GM23338 (cell line): Measurements from ENCODE around the gene SH3PXD2B. TPM values are rescaled to one million over a fixed set of nuclear protein-coding genes. Genes with fewer than 3 reads are reported as not detected.

ENCODE experiments used
- ATAC-seq: fragments of 200-7000 bp; cut with Tn5 transposase; 3 replicates; pipeline ENCODE4 v1.9.1; 2020
- DNase-seq: peaks from one replicate; pipeline ENCODE4 v3.0.0-alpha.2; 2015; ENCODE audit warnings: low spot score
- H2AFZ ChIP-seq: fragments of 200-600 bp; sonication (generic); 2 replicates; pipeline ENCODE4 v1.8.0; 2016; ENCODE audit warnings: antibody characterized with exemption, mild to moderate bottlenecking, moderate library complexity
- H3F3A ChIP-seq: fragments of 200-600 bp; sonication (generic); replicated peaks from 2 replicates; pipeline ENCODE4 v1.8.0; 2017; ENCODE audit warnings: antibody characterized with exemption, mixed run types, low read depth
- H3K27ac ChIP-seq: fragments of 200-600 bp; sonication (generic); 2 replicates; pipeline ENCODE4 v1.6.1; 2016; ENCODE audit warnings: low read depth
- H3K27me3 ChIP-seq: fragments of 200-600 bp; sonication (generic); 2 replicates; pipeline ENCODE4 v1.8.0; 2016; ENCODE audit warnings: mild to moderate bottlenecking, mixed run types, moderate library complexity; ENCODE audit not compliant: insufficient read depth
- H3K36me3 ChIP-seq: fragments of 200-600 bp; sonication (generic); 2 replicates; pipeline ENCODE4 v1.8.0; 2016; ENCODE audit warnings: mild to moderate bottlenecking; ENCODE audit not compliant: insufficient read depth
- H3K4me1 ChIP-seq: fragments of 200-600 bp; sonication (generic); 2 replicates; pipeline ENCODE4 v1.8.0; 2016; ENCODE audit warnings: mild to moderate bottlenecking, moderate library complexity; ENCODE audit not compliant: insufficient read depth
- H3K4me2 ChIP-seq: fragments of 200-600 bp; sonication (generic); 2 replicates; pipeline ENCODE4 v1.7.1; 2017; ENCODE audit warnings: mixed run types
- H3K4me3 ChIP-seq: fragments of 200-600 bp; sonication (generic); 2 replicates; pipeline ENCODE4 v1.6.1; 2016; ENCODE audit warnings: mixed run types
- H3K79me2 ChIP-seq: fragments of 200-600 bp; sonication (generic); replicated peaks from 2 replicates; pipeline ENCODE4 v1.8.0; 2017; ENCODE audit warnings: mild to moderate bottlenecking; ENCODE audit not compliant: insufficient read depth
- H3K9me2 ChIP-seq: fragments of 200-600 bp; sonication (generic); 2 replicates; pipeline ENCODE4 v1.8.0; 2017; ENCODE audit not compliant: insufficient read depth
- H4K20me1 ChIP-seq: fragments of 200-600 bp; sonication (generic); replicated peaks from 2 replicates; pipeline ENCODE4 v1.8.0; 2017; ENCODE audit warnings: mild to moderate bottlenecking; ENCODE audit not compliant: insufficient read depth
- H3K27ac Mint-ChIP-seq: 2 replicates; pipeline ENCODE4 v1.8.0; 2020; ENCODE audit warnings: inconsistent platforms, mild to moderate bottlenecking, moderate library complexity, mixed read lengths
- H3K27me3 Mint-ChIP-seq: 3 replicates; pipeline ENCODE4 v1.8.0; 2022; ENCODE audit warnings: low read depth, mild to moderate bottlenecking, moderate library complexity, mixed read lengths, inconsistent platforms; ENCODE audit not compliant: insufficient read depth, poor library complexity
- H3K36me3 Mint-ChIP-seq: 3 replicates; pipeline ENCODE4 v1.8.0; 2021; ENCODE audit warnings: low read depth, mild to moderate bottlenecking, inconsistent platforms, moderate library complexity, mixed read lengths
- H3K4me1 Mint-ChIP-seq: 3 replicates; pipeline ENCODE4 v1.8.0; 2020; ENCODE audit warnings: mild to moderate bottlenecking, inconsistent platforms, mixed read lengths
- H3K4me3 Mint-ChIP-seq: 3 replicates; pipeline ENCODE4 v1.8.0; 2021; ENCODE audit warnings: moderate library complexity, mild to moderate bottlenecking, inconsistent platforms, mixed read lengths
- H3K9me3 Mint-ChIP-seq: 3 replicates; pipeline ENCODE4 v1.8.0; 2020; ENCODE audit warnings: moderate library complexity, mild to moderate bottlenecking, inconsistent platforms, mixed read lengths
- JUNB ChIP-seq: IDR thresholded peaks from one replicate; pipeline ENCODE4 v1.6.1; 2016; ENCODE audit warnings: antibody characterized with exemption; ENCODE audit not compliant: unreplicated experiment
- NANOG ChIP-seq: IDR thresholded peaks from 2 replicates; pipeline ENCODE4 v1.6.1; 2016; ENCODE audit warnings: antibody characterized with exemption, borderline replicate concordance
- STAT1 ChIP-seq: IDR thresholded peaks from one replicate; pipeline ENCODE4 v1.6.1; 2016; ENCODE audit warnings: antibody characterized with exemption; ENCODE audit not compliant: unreplicated experiment
- ZNF114 ChIP-seq: fragments of 250-450 bp; sonication (Bioruptor Pico); IDR thresholded peaks from 2 replicates; pipeline ENCODE4 v1.5.0; 2020; ENCODE audit warnings: mild to moderate bottlenecking, moderate library complexity
- polyA plus RNA-seq: library from polyadenylated mRNA; unstranded; fragments of >200 nt; fragmentation: Nextera tagmentation; extraction: Ambion mirVana; gene quantifications from 2 replicates; pipeline ENCODE4 v1.2.1, GENCODE V29; 2016
- total RNA-seq: library from RNA; depleted of rRNA; stranded (reverse); fragments of >200 nt; shearing (Covaris generic); gene quantifications from 2 replicates; pipeline ENCODE4 v1.2.3, GENCODE V29; 2014
- TF ChIP-seq, protein P1 (sequence below): IDR thresholded peaks from one replicate; pipeline ENCODE4 v1.6.1; 2018; ENCODE audit warnings: antibody characterized with exemption; ENCODE audit not compliant: unreplicated experiment
- TF ChIP-seq, protein P2 (sequence below), 2 experiments: fragments of 200-600 bp in 1 of 2; sonication (generic) in 1 of 2; conservative IDR thresholded peaks; 2 replicates each; pipeline versions ENCODE4 v1.5.1 to v1.6.1; 2016 to 2017; ENCODE audit warnings: antibody characterized with exemption in 2 of 2, low read depth in 2 of 2, mild to moderate bottlenecking in 2 of 2, moderate library complexity in 1 of 2
- TF ChIP-seq, protein P3 (sequence below): fragments of 250-450 bp; sonication (Bioruptor Pico); IDR thresholded peaks from 2 replicates; pipeline ENCODE4 v1.5.0; 2020; ENCODE audit warnings: mild to moderate bottlenecking, moderate library complexity

SH3PXD2B gene
- total and polyA plus RNA-seq, 2 experiments from 2014 or later: 40.2 to 52.5 TPM

DNA sequence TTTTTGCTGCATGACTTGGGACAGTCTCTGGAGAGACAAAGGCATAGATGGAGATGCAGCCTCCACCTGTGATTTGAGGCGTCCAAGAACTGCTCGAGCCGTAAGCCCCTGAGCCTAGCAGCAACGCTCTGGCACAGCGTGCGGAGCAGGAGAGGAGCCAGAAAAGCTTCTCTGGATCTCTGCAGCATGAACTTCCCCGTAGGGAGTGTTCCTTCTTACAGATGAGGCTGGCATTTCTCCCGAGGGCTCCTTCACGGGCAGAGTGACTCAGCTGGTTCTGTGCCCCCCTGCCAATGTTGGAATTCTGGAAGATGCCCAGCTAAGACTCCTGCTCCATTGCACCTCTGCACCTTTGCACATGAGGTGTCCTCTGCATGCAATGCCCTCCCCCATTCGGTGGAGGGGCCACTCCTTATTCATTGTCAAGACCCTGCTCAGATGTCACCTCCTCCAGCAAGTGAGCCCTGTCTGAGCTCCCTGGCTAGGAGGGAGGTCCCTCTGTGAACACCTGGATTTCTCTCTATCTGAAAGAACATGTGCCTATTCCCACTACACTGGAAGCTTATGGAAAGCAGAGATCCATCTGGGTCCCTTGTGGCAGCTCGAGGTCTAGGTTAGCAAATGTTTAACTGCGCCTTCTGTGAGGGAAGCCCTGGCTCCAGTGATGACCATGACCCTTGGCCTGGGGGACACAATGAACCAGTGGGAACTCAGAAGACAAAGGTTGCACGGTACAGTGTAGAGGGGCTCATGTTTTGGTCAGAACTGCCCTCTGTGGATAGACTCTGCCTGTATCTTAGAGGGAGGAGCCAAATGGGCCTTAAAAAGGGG is 39.6 kb downstream of the SH3PXD2B start:
- DNase-seq (no peak), ATAC-seq (no peak)
- no peaks in the 10 kb centered on the region; the same call in none of the 2 replicates for H4K20me1 ChIP-seq
- no peaks in the 10 kb centered on the region for H3K27me3 ChIP-seq
- H3K36me3 ChIP-seq: no peaks in the 10 kb centered on the region; the same call in none of the 2 replicates
- no peak overlapping the region for H3K4me3 Mint-ChIP-seq
- H3K9me3 Mint-ChIP-seq: no peaks in the 10 kb centered on the region
- H3K79me2 ChIP-seq: no peaks in the 10 kb centered on the region
- no peaks in the 10 kb centered on the region for H3K9me2 ChIP-seq
- peaks cover 21% of the 10 kb centered on the region for H3K4me1 Mint-ChIP-seq
- peaks cover 7% of the 10 kb centered on the region for H3K27me3 Mint-ChIP-seq
- H3F3A ChIP-seq: no peaks in the 10 kb centered on the region
- no peak overlapping the region for H3K4me3 ChIP-seq
- H3K4me2 ChIP-seq: no peak overlapping the region
- H3K4me1 ChIP-seq: peaks cover 4% of the 10 kb centered on the region; the same call in 1 of the 2 replicates
- peak overlapping the region; percentile 76; the same call in 1 of the 2 replicates for H3K27ac Mint-ChIP-seq
- TF ChIP-seq, protein P1, sequence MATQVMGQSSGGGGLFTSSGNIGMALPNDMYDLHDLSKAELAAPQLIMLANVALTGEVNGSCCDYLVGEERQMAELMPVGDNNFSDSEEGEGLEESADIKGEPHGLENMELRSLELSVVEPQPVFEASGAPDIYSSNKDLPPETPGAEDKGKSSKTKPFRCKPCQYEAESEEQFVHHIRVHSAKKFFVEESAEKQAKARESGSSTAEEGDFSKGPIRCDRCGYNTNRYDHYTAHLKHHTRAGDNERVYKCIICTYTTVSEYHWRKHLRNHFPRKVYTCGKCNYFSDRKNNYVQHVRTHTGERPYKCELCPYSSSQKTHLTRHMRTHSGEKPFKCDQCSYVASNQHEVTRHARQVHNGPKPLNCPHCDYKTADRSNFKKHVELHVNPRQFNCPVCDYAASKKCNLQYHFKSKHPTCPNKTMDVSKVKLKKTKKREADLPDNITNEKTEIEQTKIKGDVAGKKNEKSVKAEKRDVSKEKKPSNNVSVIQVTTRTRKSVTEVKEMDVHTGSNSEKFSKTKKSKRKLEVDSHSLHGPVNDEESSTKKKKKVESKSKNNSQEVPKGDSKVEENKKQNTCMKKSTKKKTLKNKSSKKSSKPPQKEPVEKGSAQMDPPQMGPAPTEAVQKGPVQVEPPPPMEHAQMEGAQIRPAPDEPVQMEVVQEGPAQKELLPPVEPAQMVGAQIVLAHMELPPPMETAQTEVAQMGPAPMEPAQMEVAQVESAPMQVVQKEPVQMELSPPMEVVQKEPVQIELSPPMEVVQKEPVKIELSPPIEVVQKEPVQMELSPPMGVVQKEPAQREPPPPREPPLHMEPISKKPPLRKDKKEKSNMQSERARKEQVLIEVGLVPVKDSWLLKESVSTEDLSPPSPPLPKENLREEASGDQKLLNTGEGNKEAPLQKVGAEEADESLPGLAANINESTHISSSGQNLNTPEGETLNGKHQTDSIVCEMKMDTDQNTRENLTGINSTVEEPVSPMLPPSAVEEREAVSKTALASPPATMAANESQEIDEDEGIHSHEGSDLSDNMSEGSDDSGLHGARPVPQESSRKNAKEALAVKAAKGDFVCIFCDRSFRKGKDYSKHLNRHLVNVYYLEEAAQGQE: no peak
- TF ChIP-seq ZNF114 (CRISPR knock-in tag) (no peak), JUNB (no peak), STAT1 (no peak), NANOG (no peak)
- TF ChIP-seq, protein P2, sequence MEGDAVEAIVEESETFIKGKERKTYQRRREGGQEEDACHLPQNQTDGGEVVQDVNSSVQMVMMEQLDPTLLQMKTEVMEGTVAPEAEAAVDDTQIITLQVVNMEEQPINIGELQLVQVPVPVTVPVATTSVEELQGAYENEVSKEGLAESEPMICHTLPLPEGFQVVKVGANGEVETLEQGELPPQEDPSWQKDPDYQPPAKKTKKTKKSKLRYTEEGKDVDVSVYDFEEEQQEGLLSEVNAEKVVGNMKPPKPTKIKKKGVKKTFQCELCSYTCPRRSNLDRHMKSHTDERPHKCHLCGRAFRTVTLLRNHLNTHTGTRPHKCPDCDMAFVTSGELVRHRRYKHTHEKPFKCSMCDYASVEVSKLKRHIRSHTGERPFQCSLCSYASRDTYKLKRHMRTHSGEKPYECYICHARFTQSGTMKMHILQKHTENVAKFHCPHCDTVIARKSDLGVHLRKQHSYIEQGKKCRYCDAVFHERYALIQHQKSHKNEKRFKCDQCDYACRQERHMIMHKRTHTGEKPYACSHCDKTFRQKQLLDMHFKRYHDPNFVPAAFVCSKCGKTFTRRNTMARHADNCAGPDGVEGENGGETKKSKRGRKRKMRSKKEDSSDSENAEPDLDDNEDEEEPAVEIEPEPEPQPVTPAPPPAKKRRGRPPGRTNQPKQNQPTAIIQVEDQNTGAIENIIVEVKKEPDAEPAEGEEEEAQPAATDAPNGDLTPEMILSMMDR (conservative IDR thresholded peaks at IDR 0.05; ENCODE audit: low read depth in 2 of 2): no peak
- TF ChIP-seq, protein P3, sequence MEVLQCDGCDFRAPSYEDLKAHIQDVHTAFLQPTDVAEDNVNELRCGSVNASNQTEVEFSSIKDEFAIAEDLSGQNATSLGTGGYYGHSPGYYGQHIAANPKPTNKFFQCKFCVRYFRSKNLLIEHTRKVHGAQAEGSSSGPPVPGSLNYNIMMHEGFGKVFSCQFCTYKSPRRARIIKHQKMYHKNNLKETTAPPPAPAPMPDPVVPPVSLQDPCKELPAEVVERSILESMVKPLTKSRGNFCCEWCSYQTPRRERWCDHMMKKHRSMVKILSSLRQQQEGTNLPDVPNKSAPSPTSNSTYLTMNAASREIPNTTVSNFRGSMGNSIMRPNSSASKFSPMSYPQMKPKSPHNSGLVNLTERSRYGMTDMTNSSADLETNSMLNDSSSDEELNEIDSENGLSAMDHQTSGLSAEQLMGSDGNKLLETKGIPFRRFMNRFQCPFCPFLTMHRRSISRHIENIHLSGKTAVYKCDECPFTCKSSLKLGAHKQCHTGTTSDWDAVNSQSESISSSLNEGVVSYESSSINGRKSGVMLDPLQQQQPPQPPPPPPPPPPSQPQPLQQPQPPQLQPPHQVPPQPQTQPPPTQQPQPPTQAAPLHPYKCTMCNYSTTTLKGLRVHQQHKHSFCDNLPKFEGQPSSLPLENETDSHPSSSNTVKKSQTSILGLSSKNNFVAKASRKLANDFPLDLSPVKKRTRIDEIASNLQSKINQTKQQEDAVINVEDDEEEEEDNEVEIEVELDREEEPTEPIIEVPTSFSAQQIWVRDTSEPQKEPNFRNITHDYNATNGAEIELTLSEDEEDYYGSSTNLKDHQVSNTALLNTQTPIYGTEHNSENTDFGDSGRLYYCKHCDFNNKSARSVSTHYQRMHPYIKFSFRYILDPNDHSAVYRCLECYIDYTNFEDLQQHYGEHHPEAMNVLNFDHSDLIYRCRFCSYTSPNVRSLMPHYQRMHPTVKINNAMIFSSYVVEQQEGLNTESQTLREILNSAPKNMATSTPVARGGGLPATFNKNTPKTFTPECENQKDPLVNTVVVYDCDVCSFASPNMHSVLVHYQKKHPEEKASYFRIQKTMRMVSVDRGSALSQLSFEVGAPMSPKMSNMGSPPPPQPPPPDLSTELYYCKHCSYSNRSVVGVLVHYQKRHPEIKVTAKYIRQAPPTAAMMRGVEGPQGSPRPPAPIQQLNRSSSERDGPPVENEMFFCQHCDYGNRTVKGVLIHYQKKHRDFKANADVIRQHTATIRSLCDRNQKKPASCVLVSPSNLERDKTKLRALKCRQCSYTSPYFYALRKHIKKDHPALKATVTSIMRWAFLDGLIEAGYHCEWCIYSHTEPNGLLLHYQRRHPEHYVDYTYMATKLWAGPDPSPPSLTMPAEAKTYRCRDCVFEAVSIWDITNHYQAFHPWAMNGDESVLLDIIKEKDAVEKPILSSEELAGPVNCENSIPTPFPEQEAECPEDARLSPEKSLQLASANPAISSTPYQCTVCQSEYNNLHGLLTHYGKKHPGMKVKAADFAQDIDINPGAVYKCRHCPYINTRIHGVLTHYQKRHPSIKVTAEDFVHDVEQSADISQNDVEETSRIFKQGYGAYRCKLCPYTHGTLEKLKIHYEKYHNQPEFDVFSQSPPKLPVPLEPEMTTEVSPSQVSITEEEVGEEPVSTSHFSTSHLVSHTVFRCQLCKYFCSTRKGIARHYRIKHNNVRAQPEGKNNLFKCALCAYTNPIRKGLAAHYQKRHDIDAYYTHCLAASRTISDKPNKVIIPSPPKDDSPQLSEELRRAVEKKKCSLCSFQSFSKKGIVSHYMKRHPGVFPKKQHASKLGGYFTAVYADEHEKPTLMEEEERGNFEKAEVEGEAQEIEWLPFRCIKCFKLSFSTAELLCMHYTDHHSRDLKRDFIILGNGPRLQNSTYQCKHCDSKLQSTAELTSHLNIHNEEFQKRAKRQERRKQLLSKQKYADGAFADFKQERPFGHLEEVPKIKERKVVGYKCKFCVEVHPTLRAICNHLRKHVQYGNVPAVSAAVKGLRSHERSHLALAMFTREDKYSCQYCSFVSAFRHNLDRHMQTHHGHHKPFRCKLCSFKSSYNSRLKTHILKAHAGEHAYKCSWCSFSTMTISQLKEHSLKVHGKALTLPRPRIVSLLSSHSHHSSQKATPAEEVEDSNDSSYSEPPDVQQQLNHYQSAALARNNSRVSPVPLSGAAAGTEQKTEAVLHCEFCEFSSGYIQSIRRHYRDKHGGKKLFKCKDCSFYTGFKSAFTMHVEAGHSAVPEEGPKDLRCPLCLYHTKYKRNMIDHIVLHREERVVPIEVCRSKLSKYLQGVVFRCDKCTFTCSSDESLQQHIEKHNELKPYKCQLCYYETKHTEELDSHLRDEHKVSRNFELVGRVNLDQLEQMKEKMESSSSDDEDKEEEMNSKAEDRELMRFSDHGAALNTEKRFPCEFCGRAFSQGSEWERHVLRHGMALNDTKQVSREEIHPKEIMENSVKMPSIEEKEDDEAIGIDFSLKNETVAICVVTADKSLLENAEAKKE (CRISPR knock-in tag): no peak
- H2AFZ ChIP-seq: no peak overlapping the region
- H3K36me3 Mint-ChIP-seq: peaks cover 37% of the 10 kb centered on the region
- H3K27ac ChIP-seq: no peak overlapping the region
